Osteoblast (primary cell): ENCODE data around the gene DLG5. TPM values are rescaled to one million over a fixed set of nuclear protein-coding genes. Genes with fewer than 3 reads are reported as not detected.

ENCODE experiments used
- DNase-seq: peaks from one replicate; pipeline ENCODE4 v3.0.0; 2011; ENCODE audit warnings: low spot score, mixed read lengths; ENCODE audit not compliant: insufficient read length; ENCODE audit errors: missing footprints
- H2AFZ ChIP-seq: 2 replicates; pipeline ENCODE4 v1.6.0; 2011; ENCODE audit warnings: mild to moderate bottlenecking, low read length
- H3K27ac ChIP-seq: 2 replicates; pipeline ENCODE4 v1.5.1; 2011; ENCODE audit warnings: mild to moderate bottlenecking, low read depth, low read length, moderate library complexity
- H3K27me3 ChIP-seq: 2 replicates; pipeline ENCODE4 v1.6.0; 2012; ENCODE audit warnings: mild to moderate bottlenecking, control low read depth, inconsistent platforms, low read length, moderate library complexity; ENCODE audit not compliant: insufficient read depth
- H3K36me3 ChIP-seq: 2 replicates; pipeline ENCODE4 v1.5.1; 2011; ENCODE audit warnings: mild to moderate bottlenecking, low read length, control low read depth, moderate library complexity; ENCODE audit not compliant: insufficient read depth
- H3K4me1 ChIP-seq: 2 replicates; pipeline ENCODE4 v1.5.1; 2011; ENCODE audit warnings: mild to moderate bottlenecking, low read length, control low read depth, moderate library complexity; ENCODE audit not compliant: insufficient read depth
- H3K4me2 ChIP-seq: 2 replicates; pipeline ENCODE4 v1.6.0; 2011; ENCODE audit warnings: mild to moderate bottlenecking, low read length; ENCODE audit not compliant: insufficient read depth
- H3K4me3 ChIP-seq: fragments of 200-600 bp; sonication (generic); 3 replicates; pipeline ENCODE4 v1.5.1; 2012; ENCODE audit warnings: mild to moderate bottlenecking, low read length, inconsistent platforms; ENCODE audit not compliant: insufficient read depth
- H3K79me2 ChIP-seq: 2 replicates; pipeline ENCODE4 v1.6.0; 2012; ENCODE audit warnings: mild to moderate bottlenecking, low read length, control low read depth, inconsistent platforms; ENCODE audit not compliant: insufficient read depth
- H3K9me3 ChIP-seq: 2 replicates; pipeline ENCODE4 v1.5.1; 2011; ENCODE audit warnings: low read depth, low read length, control low read depth
- H4K20me1 ChIP-seq: 2 replicates; pipeline ENCODE4 v1.6.0; 2012; ENCODE audit warnings: mild to moderate bottlenecking, low read length, control low read depth; ENCODE audit not compliant: insufficient read depth
- total RNA-seq: library from RNA; depleted of rRNA; stranded (reverse); fragments of >200 nt; gene quantifications from 2 replicates; pipeline ENCODE4 v1.2.3, GENCODE V29; 2012
- TF ChIP-seq, protein P1 (sequence below): IDR thresholded peaks from 2 replicates; pipeline ENCODE4 v1.5.1; 2011; ENCODE audit warnings: mild to moderate bottlenecking, low read depth, low read length, moderate library complexity; ENCODE audit errors: extremely low read depth

Gene DLG5
- total RNA-seq, 1 donor, result 51.4 TPM

DNA sequence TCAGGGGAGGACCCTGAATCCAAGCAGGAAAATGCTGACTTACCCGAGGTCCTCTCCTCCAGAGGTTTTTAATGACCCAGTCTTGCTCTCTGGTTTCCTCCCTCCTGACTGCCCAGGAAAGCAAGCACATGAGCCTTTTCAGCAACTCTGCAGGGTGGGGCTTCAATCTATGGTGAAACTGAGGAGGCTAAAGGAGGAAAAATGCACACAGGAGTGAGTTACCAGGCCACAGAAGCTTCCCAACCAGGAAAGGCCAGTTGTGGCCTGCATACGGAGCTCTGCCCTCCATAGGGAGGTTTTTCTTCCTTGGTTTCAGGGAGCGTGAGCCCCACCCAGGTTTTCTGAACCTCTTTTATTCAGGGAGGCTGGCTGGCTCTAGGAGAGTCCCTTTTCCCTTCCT, 14.1 kb upstream of the DLG5 start:
- Histone ChIP-seq H4K20me1 (no peaks in the 10 kb centered on the region), H3K4me2 (no peak overlapping the region), H3K79me2 (no peaks in the 10 kb centered on the region), H3K36me3 (no peaks in the 10 kb centered on the region), H3K9me3 (no peaks in the 10 kb centered on the region), H3K27me3 (no peaks in the 10 kb centered on the region), H2AFZ (peak overlapping the region; percentile 69), H3K27ac (no peak overlapping the region), H3K4me3 (no peak overlapping the region), H3K4me1 (peaks cover 23% of the 10 kb centered on the region)
- no peak for DNase-seq
- TF ChIP-seq, protein P1, sequence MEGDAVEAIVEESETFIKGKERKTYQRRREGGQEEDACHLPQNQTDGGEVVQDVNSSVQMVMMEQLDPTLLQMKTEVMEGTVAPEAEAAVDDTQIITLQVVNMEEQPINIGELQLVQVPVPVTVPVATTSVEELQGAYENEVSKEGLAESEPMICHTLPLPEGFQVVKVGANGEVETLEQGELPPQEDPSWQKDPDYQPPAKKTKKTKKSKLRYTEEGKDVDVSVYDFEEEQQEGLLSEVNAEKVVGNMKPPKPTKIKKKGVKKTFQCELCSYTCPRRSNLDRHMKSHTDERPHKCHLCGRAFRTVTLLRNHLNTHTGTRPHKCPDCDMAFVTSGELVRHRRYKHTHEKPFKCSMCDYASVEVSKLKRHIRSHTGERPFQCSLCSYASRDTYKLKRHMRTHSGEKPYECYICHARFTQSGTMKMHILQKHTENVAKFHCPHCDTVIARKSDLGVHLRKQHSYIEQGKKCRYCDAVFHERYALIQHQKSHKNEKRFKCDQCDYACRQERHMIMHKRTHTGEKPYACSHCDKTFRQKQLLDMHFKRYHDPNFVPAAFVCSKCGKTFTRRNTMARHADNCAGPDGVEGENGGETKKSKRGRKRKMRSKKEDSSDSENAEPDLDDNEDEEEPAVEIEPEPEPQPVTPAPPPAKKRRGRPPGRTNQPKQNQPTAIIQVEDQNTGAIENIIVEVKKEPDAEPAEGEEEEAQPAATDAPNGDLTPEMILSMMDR, result no peak

DNA sequence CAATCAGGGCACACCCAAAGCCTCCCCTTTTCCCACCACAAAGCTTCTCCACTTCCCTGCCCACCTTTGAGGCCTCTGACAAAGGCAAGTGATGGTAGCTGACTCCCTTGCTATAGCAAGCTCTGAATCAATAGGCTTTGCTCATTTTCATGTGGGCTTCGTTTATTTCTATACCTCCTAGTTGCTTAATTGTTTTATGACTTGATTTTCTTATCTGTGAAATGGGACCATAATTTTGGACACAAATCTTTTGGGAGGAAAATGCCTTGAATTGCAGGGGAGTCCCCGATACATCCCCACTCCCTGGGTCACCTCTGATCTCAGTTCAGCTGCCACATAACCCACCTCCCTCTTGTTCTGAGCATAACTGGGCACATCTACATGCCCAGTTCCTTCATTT, 13.7 kb upstream of the DLG5 start:
- no peak overlapping the region for H3K27ac ChIP-seq
- H2AFZ ChIP-seq, result peak overlapping the region; percentile 69
- peaks cover 23% of the 10 kb centered on the region for H3K4me1 ChIP-seq
- no peak overlapping the region for H3K4me2 ChIP-seq
- H3K9me3 ChIP-seq, result no peaks in the 10 kb centered on the region
- DNase-seq, result no peak
- no peaks in the 10 kb centered on the region for H4K20me1 ChIP-seq
- H3K36me3 ChIP-seq, result no peaks in the 10 kb centered on the region
- TF ChIP-seq, protein P1, result no peak
- no peaks in the 10 kb centered on the region for H3K27me3 ChIP-seq
- no peaks in the 10 kb centered on the region for H3K79me2 ChIP-seq
- no peak overlapping the region for H3K4me3 ChIP-seq

DNA sequence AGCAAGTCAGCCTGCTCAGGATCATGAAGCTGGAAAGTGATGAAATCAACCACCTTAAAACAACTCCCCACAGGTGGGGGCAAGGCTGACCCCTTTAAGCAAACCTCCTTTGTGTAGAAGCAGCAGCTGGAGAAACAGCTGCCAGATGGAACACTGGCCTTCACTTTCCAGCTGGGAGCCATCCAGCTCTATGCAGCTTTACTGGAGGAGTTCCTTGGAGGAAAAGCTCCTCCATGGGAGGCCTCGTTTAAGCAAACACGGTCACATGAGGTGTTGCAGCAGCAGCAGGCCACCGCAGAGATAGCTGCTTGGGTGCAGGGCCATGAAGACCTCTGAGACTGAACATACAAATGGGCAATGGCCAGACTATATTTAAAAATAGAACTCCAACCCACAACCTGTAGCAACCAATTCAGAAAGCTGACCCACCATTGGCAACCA, 13.0 kb upstream of the DLG5 start:
- TF ChIP-seq, protein P1, result no peak
- Histone ChIP-seq H3K4me1 (peaks cover 19% of the 10 kb centered on the region), H3K79me2 (no peaks in the 10 kb centered on the region), H3K36me3 (no peaks in the 10 kb centered on the region), H3K27me3 (no peaks in the 10 kb centered on the region), H3K9me3 (no peaks in the 10 kb centered on the region), H3K4me3 (no peak overlapping the region), H3K4me2 (no peak overlapping the region), H2AFZ (peak overlapping the region; percentile 39), H4K20me1 (no peaks in the 10 kb centered on the region), H3K27ac (no peak overlapping the region)
- DNase-seq, result no peak

GRCh38 chr10:77936697-77937567, 10.4 kb upstream of the DLG5 start:
- Histone ChIP-seq H3K27me3 (no peaks in the 10 kb centered on the region), H3K4me2 (no peak overlapping the region), H3K79me2 (no peaks in the 10 kb centered on the region), H3K4me3 (no peak overlapping the region), H4K20me1 (no peaks in the 10 kb centered on the region), H3K9me3 (no peaks in the 10 kb centered on the region), H3K4me1 (peaks cover 5% of the 10 kb centered on the region), H2AFZ (no peak overlapping the region), H3K27ac (no peak overlapping the region), H3K36me3 (no peaks in the 10 kb centered on the region)
- TF ChIP-seq, protein P1, result no peak
- no peak for DNase-seq
